Fibroblast of the aortic adventitia (primary cell): Measurements from ENCODE around the gene ADK. TPM values are rescaled to one million over a fixed set of nuclear protein-coding genes. Genes with fewer than 3 reads are reported as not detected.

Source experiments
- DNase-seq: peaks from one replicate; pipeline ENCODE4 v3.0.0-alpha.2; 2010; ENCODE audit warnings: low read depth
- H3K4me3 ChIP-seq: 2 replicates; pipeline ENCODE4 v1.5.1; 2011; ENCODE audit warnings: low read depth, mild to moderate bottlenecking, control low read depth, low read length, moderate library complexity
- CTCF ChIP-seq: IDR thresholded peaks from 2 replicates; pipeline ENCODE4 v1.5.1; 2011; ENCODE audit warnings: mild to moderate bottlenecking, low read length, control low read depth, inconsistent platforms; ENCODE audit not compliant: insufficient read depth
- total RNA-seq: library from RNA; depleted of rRNA; stranded (reverse); fragments of >200 nt; gene quantifications from 2 replicates; pipeline ENCODE4 v1.2.3, GENCODE V29; 2012; ENCODE audit warnings: low replicate concordance

The ADK gene
- total RNA-seq, 1 donor = 96.8 TPM

GRCh38 chr10:74417397-74417796 is 266.4 kb downstream of the ADK start:
- H3K4me3 ChIP-seq = no peak overlapping the region
- TF ChIP-seq CTCF = no peak
- no peak for DNase-seq

- DNase-seq = no peak
- no peak for TF ChIP-seq CTCF
- H3K4me3 ChIP-seq = no peak overlapping the region
These were observed 267.4 kb downstream of the ADK start for GRCh38 chr10:74418285-74418872.

- TF ChIP-seq CTCF = no peak
- DNase-seq = peak; percentile 10
These were observed 268.5 kb downstream of the ADK start for GRCh38 chr10:74419491-74419951.

DNA sequence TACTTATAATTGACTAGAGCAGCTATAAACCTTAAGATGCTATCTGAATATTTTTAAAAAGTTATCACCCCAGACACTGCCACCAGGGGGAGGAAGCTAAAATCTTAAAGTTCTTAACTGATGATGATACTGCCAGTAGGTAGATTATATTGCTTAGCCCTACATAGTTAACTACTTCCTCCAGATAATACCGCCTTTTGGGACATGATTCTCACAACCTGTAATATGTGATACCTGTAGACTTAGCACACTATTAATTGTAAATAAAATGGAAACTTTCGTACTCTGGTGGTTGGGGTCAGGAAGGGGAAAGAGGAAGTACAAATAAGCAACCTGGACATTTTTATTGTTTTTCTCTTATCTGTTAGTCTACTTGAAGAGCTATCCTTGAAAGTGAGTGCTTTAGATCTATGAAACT is 268.9 kb downstream of the ADK start:
- DNase-seq = peak; percentile 42
- TF ChIP-seq CTCF = peak; percentile 50
- no peak overlapping the region for H3K4me3 ChIP-seq

More at GRCh38 chr10:74419491-74419951, 268.5 kb downstream of the ADK start:
- H3K4me3 ChIP-seq = no peak overlapping the region

GRCh38 chr10:74424565-74424964 is 273.5 kb downstream of the ADK start:
- no peak for TF ChIP-seq CTCF
- DNase-seq = no peak
- H3K4me3 ChIP-seq = no peak overlapping the region

GRCh38 chr10:74425456-74426001 is 274.5 kb downstream of the ADK start:
- no peak for TF ChIP-seq CTCF
- no peak overlapping the region for H3K4me3 ChIP-seq
- DNase-seq = no peak
